Measurements from ENCODE around the gene DRGX. TPM values are rescaled to one million over a fixed set of nuclear protein-coding genes. Genes with fewer than 3 reads are reported as not detected.

DRGX gene
- total and polyA plus RNA-seq, 5 experiments from 2014 or later, result not detected

DNA sequence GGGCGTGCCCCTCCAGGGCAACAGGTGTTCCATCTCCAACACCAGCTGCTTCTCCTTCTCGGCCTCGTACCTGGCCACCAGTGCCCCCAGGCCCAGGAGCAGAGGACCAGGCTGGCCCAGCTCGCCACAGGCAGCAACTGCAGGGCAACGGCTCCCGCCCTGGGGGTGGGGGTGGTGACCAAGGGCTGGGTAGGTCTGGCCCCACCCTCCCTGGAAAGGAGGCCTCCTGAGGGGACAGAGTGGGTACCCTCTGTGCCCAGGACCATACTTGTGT lies 22.1 kb upstream of the DRGX start:
- Mint-ChIP-seq H3K4me1 (no peaks in the 10 kb centered on the region), H3K36me3 (no peaks in the 10 kb centered on the region), H3K27me3 (peaks cover 5 to 18% (median 14%) of the 10 kb centered on the region in 5 donors), H3K4me3 (no peak overlapping the region), H3K9me3 (peaks cover 0 to 19% (median 3%) of the 10 kb centered on the region in 9 donors), H3K27ac (no peak overlapping the region)
- ATAC-seq, result no peak
- POLR2A ChIA-PET, result no interaction called here
- no peak for DNase-seq

GRCh38 chr10:49417311-49418052 lies 21.6 kb upstream of the DRGX start:
- POLR2A ChIA-PET, result no interaction called here
- no peak overlapping the region for H3K27ac Mint-ChIP-seq
- H3K4me1 Mint-ChIP-seq, result no peaks in the 10 kb centered on the region
- no peaks in the 10 kb centered on the region for H3K36me3 Mint-ChIP-seq
- ATAC-seq, result no peak
- H3K4me3 Mint-ChIP-seq, result no peak overlapping the region
- DNase-seq, result no peak
- H3K27me3 Mint-ChIP-seq, result peaks cover 5 to 18% (median 14%) of the 10 kb centered on the region in 5 donors
- peaks cover 0 to 15% (median 3%) of the 10 kb centered on the region in 9 donors for H3K9me3 Mint-ChIP-seq

GRCh38 chr10:49415846-49416245 lies 20.0 kb upstream of the DRGX start:
- Mint-ChIP-seq H3K4me1 (no peaks in the 10 kb centered on the region), H3K27ac (no peak overlapping the region), H3K36me3 (no peaks in the 10 kb centered on the region), H3K27me3 (peaks cover 9 to 32% (median 17%) of the 10 kb centered on the region in 5 donors), H3K4me3 (no peak overlapping the region), H3K9me3 (peaks cover 0 to 10% (median under 1%) of the 10 kb centered on the region in 9 donors)
- no peak for DNase-seq
- POLR2A ChIA-PET, result no interaction called here
- ATAC-seq, result no peak

GRCh38 chr10:49415109-49415508 lies 19.2 kb upstream of the DRGX start:
- no peaks in the 10 kb centered on the region for H3K4me1 Mint-ChIP-seq
- no peak for DNase-seq
- no peaks in the 10 kb centered on the region for H3K36me3 Mint-ChIP-seq
- POLR2A ChIA-PET, result no interaction called here
- no peak overlapping the region for H3K4me3 Mint-ChIP-seq
- no peak overlapping the region for H3K27ac Mint-ChIP-seq
- ATAC-seq, result no peak
- H3K27me3 Mint-ChIP-seq, result peaks cover 9 to 39% (median 17%) of the 10 kb centered on the region in 5 donors
- peaks cover 0 to 2% (median 0%) of the 10 kb centered on the region in 9 donors for H3K9me3 Mint-ChIP-seq

- Mint-ChIP-seq H3K4me3 (no peak overlapping the region), H3K27ac (peak overlapping the region in 1 of 10 donors; percentile 16)
These were observed 18.6 kb upstream of the DRGX start for GRCh38 chr10:49414496-49414895.

GRCh38 chr10:49412571-49412970 lies 16.7 kb upstream of the DRGX start:
- peaks cover 0 to 2% (median under 1%) of the 10 kb centered on the region in 4 donors for H3K4me1 Mint-ChIP-seq
- no peaks in the 10 kb centered on the region for H3K9me3 Mint-ChIP-seq
- H3K4me3 Mint-ChIP-seq, result no peak overlapping the region
- H3K27ac Mint-ChIP-seq, result no peak overlapping the region
- POLR2A ChIA-PET, result interaction anchor here (0.6 kb wide), 1 partner anchor 386 kb away, joined by 5 read pairs; no protein-coding TSS in a partner anchor
- DNase-seq (no peak), ATAC-seq (no peak)
- no peaks in the 10 kb centered on the region for H3K36me3 Mint-ChIP-seq
- peaks cover 20 to 64% (median 29%) of the 10 kb centered on the region in 5 donors for H3K27me3 Mint-ChIP-seq

More at GRCh38 chr10:49414496-49414895, 18.6 kb upstream of the DRGX start:
- Mint-ChIP-seq H3K9me3 (no peaks in the 10 kb centered on the region), H3K4me1 (no peaks in the 10 kb centered on the region), H3K27me3 (peaks cover 11 to 45% (median 17%) of the 10 kb centered on the region in 5 donors), H3K36me3 (no peaks in the 10 kb centered on the region)
- DNase-seq (no peak), ATAC-seq (no peak)
- POLR2A ChIA-PET, result no interaction called here

GRCh38 chr10:49410365-49411074 lies 14.6 kb upstream of the DRGX start:
- Mint-ChIP-seq H3K4me3 (no peak overlapping the region), H3K27me3 (peaks cover 22 to 85% (median 45%) of the 10 kb centered on the region in 5 donors), H3K27ac (no peak overlapping the region), H3K9me3 (no peaks in the 10 kb centered on the region), H3K4me1 (peaks cover 0 to 2% (median 1%) of the 10 kb centered on the region in 4 donors), H3K36me3 (no peaks in the 10 kb centered on the region)
- no peak for ATAC-seq
- POLR2A ChIA-PET, result no interaction called here
- DNase-seq, result no peak

- ATAC-seq, result no peak
- Mint-ChIP-seq H3K9me3 (no peaks in the 10 kb centered on the region), H3K27ac (no peak overlapping the region), H3K4me1 (peaks cover 0 to 2% (median 1%) of the 10 kb centered on the region in 4 donors), H3K27me3 (peaks cover 20 to 85% (median 49%) of the 10 kb centered on the region in 5 donors), H3K4me3 (no peak overlapping the region), H3K36me3 (no peaks in the 10 kb centered on the region)
- DNase-seq, result no peak
- POLR2A ChIA-PET, result no interaction called here
These were observed 13.9 kb upstream of the DRGX start for GRCh38 chr10:49409755-49410154.

DNA sequence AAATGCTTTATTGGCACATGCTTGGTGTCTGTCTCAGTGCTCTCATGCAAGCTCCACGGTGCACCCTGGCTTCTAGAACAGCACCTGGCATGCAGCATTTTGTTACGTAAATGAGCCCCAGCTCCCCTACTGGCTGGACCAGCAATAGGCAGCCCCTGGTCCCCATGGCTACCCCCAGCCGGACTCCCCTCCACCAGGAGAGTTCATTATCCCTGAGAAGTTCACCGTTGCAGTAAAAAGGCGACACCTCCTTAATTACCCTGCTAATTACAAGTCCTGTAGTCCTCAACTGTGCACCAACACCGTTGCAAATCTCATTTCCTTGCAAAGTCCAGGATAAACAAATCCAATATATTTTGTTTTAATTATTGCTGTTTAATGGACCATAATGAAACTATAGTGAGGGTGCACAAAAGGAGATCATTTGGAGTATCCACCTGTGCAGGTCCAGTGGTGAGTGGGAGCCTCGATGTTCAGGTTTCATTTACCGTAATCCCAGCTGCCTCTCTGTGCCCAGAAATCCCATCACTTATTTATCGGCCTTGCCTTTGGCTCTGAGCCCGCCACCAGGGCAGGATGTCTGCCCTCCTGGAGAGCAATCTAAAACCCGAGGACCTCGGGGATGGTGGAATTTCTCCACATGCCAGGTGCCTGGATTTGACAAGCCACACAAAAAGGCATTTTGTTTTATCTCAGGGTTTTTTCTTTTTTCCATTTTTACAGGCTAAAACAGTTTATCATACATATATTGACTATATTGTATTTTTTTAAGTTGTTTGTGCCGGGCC lies 12.8 kb upstream of the DRGX start:
- no peak for ATAC-seq
- peaks cover 0 to 3% (median 0%) of the 10 kb centered on the region in 9 donors for H3K9me3 Mint-ChIP-seq
- POLR2A ChIA-PET, result no interaction called here
- no peaks in the 10 kb centered on the region for H3K36me3 Mint-ChIP-seq
- H3K27me3 Mint-ChIP-seq, result peaks cover 22 to 86% (median 54%) of the 10 kb centered on the region in 5 donors
- peaks cover 0 to 2% (median 1%) of the 10 kb centered on the region in 4 donors for H3K4me1 Mint-ChIP-seq
- no peak overlapping the region for H3K4me3 Mint-ChIP-seq
- no peak overlapping the region for H3K27ac Mint-ChIP-seq
- DNase-seq, result no peak

DNA sequence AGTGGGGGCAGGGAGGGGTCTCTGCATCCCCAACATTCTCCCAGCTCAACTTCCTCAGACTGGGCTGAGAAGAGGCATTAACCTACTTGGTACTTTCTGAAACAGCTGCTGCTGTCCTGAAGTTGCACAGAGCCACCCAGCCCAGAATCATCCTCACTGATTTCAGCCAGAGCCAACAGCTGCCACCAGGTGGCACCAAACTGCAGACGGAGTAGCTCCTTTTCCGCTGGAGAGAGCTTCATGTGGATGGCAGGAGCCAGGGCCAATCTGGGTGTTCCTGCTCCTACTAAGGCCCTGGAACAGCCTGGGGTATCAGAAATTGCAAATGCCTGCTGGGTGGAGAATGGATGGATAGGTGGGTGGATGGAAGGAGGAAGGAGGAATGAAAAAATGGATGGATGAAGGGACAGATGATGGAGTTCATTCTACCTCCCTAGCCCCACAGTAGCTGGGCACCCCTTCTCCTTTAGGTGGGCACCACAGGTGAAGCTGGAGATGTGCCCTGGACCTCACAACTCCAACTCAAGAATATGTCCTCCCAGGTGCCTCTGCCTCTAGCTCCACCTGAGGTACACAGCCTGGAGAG lies 11.8 kb upstream of the DRGX start:
- POLR2A ChIA-PET, result no interaction called here
- H3K4me1 Mint-ChIP-seq, result peaks cover 0 to 2% (median 1%) of the 10 kb centered on the region in 4 donors
- no peak overlapping the region for H3K4me3 Mint-ChIP-seq
- no peaks in the 10 kb centered on the region for H3K36me3 Mint-ChIP-seq
- peak; percentile 58 to 73 for ATAC-seq
- DNase-seq, result peak; percentile 35 to 82 (median 62)
- peak overlapping the region in 1 of 10 donors; percentile 10 for H3K27ac Mint-ChIP-seq
- H3K9me3 Mint-ChIP-seq, result peaks cover 0 to 3% (median 0%) of the 10 kb centered on the region in 9 donors
- H3K27me3 Mint-ChIP-seq, result peaks cover 27 to 97% (median 56%) of the 10 kb centered on the region in 5 donors

DNA sequence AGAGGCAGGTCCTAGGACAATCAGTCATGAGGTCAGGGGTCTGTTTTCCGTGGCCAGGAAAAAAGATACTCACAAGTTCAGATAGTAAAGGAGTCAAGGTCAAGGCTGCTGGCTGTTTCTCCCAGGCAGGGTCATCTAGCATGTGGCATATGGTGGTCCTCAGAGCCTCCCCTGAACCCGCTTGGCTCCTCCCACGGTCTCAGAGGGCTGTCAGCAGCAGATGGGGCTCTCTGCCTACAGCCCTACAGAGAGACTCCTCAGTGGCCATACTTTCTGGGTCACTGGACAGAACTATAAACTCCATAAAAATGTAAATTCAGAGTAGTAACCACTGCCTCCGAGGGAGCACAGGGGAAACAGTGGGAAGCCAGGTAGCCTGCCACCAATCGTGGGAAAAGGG lies 11.3 kb upstream of the DRGX start:
- Mint-ChIP-seq H3K36me3 (no peaks in the 10 kb centered on the region), H3K4me3 (no peak overlapping the region), H3K4me1 (peaks cover 0 to 2% (median 1%) of the 10 kb centered on the region in 4 donors), H3K27me3 (peaks cover 27 to 97% (median 57%) of the 10 kb centered on the region in 5 donors), H3K9me3 (peaks cover 0 to 3% (median 0%) of the 10 kb centered on the region in 9 donors), H3K27ac (no peak overlapping the region)
- DNase-seq, result no peak
- POLR2A ChIA-PET, result no interaction called here
- ATAC-seq, result no peak

DNA sequence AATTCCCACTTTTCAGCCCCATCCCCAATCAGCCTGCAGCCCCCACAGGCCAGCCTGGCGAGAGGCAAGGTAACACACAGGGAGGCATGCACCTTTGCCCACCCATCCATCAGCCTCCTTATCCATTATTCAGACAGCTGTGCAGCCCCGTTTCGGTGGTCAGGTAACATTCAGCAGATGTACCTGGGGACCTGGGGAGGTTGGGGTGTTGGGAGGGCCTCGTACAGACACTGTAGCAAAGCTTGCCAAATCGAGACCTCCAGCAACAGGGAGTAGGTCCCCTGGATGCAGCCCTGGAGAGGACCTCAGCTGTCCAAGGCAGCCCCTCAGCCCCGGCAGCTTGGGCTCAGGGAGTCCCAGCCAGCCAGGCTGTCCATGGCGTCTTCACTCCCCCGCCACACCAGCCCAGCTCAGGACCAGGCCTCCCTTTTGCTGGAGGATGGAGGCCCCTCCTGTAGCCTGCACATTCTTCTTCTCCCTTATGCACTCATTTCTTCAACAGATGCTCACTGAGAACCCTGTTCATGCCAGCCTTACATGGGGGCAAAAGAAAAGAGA lies 8.5 kb upstream of the DRGX start:
- no peak for ATAC-seq
- H3K4me3 Mint-ChIP-seq, result no peak overlapping the region
- peaks cover 0 to 3% (median 0%) of the 10 kb centered on the region in 9 donors for H3K9me3 Mint-ChIP-seq
- H3K36me3 Mint-ChIP-seq, result no peaks in the 10 kb centered on the region
- no peak for DNase-seq
- H3K4me1 Mint-ChIP-seq, result peaks cover 0 to 2% (median 1%) of the 10 kb centered on the region in 4 donors
- POLR2A ChIA-PET, result no interaction called here
- no peak overlapping the region for H3K27ac Mint-ChIP-seq
- peaks cover 32 to 96% (median 65%) of the 10 kb centered on the region in 5 donors for H3K27me3 Mint-ChIP-seq

Data from naive thymus-derived CD8-positive, alpha-beta T cell (primary cell).